CMK (cell line): ENCODE data around the gene FDXR.

Source experiments
- DNase-seq: peaks from one replicate; pipeline ENCODE4 v3.0.0-alpha.2; 2010; ENCODE audit warnings: low read depth

The FDXR gene

GRCh38 chr17:74833501-74834377, 39.1 kb downstream of the FDXR start:
- DNase-seq: peak; percentile 52

- no peak for DNase-seq
Observed at GRCh38 chr17:74832421-74832820, 40.4 kb downstream of the FDXR start.

- no peak for DNase-seq
Observed at GRCh38 chr17:74831444-74832146, 41.2 kb downstream of the FDXR start.

GRCh38 chr17:74830861-74831260, 41.9 kb downstream of the FDXR start:
- DNase-seq: no peak

GRCh38 chr17:74827800-74828199, 45.0 kb downstream of the FDXR start:
- no peak for DNase-seq

GRCh38 chr17:74825952-74826719, 46.7 kb downstream of the FDXR start:
- DNase-seq: no peak

GRCh38 chr17:74824961-74825627, 47.7 kb downstream of the FDXR start:
- no peak for DNase-seq

- no peak for DNase-seq
Observed at GRCh38 chr17:74822939-74823367, 49.8 kb downstream of the FDXR start.

- DNase-seq: no peak
Observed at GRCh38 chr17:74822335-74822938, 50.4 kb downstream of the FDXR start.

- no peak for DNase-seq
Observed at GRCh38 chr17:74821655-74822334, 51.0 kb downstream of the FDXR start.

GRCh38 chr17:74819801-74820436, 52.9 kb downstream of the FDXR start:
- no peak for DNase-seq

GRCh38 chr17:74818291-74818938, 54.4 kb downstream of the FDXR start:
- DNase-seq: no peak

GRCh38 chr17:74816905-74817620, 55.7 kb downstream of the FDXR start:
- DNase-seq: no peak

GRCh38 chr17:74815550-74816370, 57.0 kb downstream of the FDXR start:
- DNase-seq: peak; percentile 78

GRCh38 chr17:74815067-74815466, 57.7 kb downstream of the FDXR start:
- DNase-seq: no peak

- DNase-seq: no peak
Observed at GRCh38 chr17:74814453-74814852, 58.3 kb downstream of the FDXR start.
